Stimulated activated CD4-positive, alpha-beta T cell treated with anti-CD3 and anti-CD28 coated beads, TNF-alpha, amount 100 ng/mL, for 1 hour (primary cell): Measurements from ENCODE around the gene PYGO2.
"Not testable (repeated sequence)": the region's sequence is repeated elsewhere in the genome, so short reads cannot be mapped to it uniquely, and the experiment has no call there.

Source experiments
- DNase-seq, 3 donors: peaks; one replicate each; pipeline ENCODE4 v3.0.0-alpha.2; 2020; ENCODE audit warnings: low read depth in 3 of 3, low spot score in 1 of 3

The PYGO2 gene

DNA sequence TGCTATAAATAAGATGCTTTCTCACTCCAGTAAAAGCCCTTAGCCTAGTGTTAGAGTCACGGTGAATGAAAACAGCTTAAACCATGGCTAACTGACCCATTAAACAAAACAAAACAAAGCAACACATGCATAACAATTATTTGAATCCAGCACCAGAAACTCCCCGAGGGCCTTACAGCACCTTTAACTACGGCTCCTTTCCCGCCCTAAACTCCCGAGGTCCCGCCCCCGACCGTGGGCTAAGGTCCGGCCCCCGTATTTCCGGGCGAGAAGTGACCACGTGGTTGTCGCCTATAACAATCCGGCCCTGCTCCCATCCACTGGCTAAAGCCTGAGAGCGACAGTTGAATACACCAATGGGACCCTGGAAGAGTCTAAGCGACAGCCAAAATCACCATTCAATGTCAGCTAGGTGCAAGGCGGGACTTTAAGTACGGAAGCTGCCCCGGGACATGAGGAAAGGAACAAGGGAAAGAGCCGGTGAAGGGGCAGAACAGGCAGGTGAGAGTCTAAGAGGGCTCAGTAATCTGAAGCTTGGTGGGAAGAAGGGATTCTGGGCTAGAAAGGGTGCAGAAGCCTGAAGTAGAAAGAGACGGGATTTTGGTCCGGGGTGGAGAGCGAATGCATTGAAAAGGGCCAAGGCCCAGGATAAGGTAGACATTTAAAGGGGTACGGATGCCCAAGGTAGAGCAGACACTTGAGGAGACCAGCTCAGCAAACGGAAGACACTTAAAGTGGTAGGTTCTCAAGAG is 21.5 kb upstream of the PYGO2 start, which contains the start of gene FLAD1:
TSS of gene FLAD1 (plus strand) at position 448 of the 752 bp plus-strand sequence. CDS start 351 bp downstream, outside the sequence.
- DNase-seq: peak; percentile 84 to 92 (median 87)

DNA sequence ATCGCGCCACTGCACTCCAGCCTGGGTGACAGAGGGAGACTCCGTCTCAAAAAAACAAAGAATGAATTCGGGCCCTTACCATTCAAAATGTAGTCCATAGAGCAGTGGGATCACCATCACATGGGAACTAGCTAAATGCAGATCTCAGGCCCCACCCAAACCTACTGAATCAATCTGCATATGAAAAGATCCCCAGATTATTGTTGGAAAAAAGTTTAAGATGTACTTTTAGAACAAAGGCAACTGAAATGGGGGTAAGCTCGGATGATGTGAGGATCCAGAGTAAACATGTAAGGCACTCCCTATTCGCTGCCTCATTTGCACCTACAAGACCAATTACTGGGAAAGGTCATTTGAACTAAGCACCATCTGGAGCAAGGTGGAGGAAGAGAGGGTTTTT is 20.8 kb upstream of the PYGO2 start:
- no peak for DNase-seq

DNA sequence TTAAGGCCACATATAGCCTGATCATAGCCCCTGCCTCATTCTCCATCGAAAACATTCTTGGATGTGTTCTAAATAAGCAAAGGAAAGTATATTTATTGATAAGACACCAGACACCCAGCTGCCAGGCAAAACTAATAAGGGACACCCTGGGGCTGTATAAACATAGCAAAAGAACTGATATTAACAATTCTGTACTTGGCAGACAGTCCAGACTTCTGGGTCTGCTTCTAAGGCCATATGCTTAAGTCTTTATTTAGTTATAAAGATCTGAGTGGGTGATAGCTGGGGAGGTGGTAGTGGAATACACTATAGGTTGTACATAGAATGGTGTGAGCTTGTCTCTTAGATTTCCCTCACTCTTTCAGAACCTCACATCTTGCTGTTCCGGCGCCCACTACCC is 16.8 kb upstream of the PYGO2 start:
- no peak for DNase-seq

DNA sequence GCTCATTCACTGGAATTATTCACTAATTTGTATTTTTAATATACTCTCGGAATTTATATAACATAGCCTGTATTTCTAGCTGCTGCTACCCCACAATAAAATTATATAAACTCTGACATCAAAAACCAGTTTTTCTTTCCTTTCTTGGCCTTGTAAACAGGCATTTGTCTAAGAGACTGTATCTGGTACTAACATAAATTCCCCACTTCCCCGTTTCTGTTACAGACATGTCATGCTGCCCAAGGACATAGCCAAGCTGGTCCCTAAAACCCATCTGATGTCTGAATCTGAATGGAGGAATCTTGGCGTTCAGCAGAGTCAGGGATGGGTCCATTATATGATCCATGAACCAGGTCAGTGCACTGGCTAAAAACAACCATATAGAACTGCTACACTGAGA is 16.2 kb upstream of the PYGO2 start:
- not testable (repeated sequence) for DNase-seq

DNA sequence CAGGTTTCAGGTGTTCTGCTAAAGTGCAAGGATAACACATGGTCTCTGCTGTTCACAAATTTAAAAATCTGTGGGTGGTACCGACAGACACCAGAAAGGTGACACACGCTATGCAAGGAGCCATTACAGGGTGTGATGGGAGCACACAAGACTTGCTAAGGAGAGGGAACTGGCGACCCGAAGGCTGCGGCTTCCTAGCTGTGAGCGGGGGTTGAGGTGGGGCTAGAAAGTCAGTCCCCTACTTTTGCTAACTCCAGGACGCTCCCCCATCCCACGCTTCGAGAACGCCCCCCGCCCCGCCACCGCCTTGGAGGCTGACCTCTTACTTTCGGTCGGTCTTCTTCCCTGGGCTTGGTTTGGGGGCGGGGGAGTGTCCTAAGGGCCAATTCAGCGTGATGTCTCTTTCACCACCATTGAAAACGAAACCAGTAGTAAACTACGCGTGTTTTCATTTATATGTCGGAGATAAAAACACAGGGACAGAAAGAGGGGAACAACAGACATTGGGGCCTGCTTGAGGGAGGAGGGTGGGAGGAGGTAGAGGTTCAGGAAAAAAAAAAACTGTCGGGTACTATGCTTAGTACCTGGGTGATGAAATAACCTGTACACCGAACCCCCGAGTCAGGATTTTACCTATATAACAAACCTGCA is 14.0 kb upstream of the PYGO2 start:
- DNase-seq: peak in 1 of 3 donors; percentile 54

DNA sequence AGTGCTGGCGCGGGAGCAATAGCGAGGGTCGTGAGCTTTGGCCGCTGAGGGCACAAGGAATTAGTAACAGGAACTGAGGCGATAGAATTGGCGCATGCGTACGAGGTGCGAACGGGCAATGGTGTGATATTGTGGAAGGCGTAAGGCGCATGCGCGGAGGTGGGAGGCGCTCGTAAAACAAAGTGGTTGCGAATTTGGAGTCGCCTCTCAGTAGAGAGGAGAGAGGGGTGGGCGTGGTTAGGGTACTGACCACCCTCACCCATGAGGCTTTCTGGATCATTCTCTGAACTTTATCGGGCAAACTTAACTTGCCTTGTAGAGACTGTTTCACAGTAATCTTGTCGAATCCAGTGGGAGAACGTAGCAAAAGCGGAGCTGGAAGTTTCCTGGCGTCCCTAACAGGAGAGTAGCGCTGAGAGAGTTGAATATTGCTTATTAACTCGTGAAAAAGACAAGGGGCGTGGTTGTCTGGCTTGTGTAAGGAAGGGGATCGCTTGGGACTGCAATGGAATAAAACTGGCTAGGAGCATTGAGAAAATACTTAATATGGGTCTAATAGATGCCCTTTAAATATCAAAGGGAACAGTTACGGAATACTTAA is 13.3 kb upstream of the PYGO2 start:
- DNase-seq: peak; percentile 86 to 89 (median 87)

DNA sequence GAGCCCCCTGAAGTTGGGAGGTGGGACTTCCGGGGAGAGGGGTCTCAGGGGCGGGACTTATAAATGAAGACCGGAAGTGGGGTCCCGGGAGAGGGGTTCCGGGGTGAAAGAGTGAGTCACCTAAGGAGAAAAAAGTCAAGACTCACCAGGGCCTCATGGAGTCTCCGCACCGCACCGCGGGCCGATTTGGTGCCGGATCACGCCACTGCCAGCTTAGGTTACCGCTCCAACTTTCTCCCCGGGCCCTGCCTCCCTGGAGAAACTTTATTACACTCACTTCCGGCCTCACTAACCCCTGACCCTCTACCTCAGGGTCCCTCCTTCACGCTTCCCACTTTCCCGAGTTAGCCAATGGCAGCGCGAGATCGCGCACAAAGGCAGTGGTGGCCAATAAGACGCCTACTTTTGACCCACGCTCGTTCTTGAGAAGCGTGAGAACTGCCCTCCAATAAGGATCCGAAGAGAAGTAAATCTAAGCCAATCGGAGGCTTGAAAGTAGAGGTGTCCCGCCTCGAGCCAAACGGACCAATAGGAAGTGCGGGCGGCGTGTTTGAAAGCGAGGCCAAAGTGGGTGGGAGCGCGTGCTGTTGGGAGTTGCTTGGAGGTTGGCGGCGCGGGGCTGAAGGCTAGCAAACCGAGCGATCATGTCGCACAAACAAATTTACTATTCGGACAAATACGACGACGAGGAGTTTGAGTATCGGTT is 12.7 kb upstream of the PYGO2 start, which contains the start of gene CKS1B:
TSS of gene CKS1B (plus strand) at position 580 of the 706 bp plus-strand sequence. CDS start at position 645, 65 bp downstream.
- peak; percentile 86 to 93 (median 93) for DNase-seq

DNA sequence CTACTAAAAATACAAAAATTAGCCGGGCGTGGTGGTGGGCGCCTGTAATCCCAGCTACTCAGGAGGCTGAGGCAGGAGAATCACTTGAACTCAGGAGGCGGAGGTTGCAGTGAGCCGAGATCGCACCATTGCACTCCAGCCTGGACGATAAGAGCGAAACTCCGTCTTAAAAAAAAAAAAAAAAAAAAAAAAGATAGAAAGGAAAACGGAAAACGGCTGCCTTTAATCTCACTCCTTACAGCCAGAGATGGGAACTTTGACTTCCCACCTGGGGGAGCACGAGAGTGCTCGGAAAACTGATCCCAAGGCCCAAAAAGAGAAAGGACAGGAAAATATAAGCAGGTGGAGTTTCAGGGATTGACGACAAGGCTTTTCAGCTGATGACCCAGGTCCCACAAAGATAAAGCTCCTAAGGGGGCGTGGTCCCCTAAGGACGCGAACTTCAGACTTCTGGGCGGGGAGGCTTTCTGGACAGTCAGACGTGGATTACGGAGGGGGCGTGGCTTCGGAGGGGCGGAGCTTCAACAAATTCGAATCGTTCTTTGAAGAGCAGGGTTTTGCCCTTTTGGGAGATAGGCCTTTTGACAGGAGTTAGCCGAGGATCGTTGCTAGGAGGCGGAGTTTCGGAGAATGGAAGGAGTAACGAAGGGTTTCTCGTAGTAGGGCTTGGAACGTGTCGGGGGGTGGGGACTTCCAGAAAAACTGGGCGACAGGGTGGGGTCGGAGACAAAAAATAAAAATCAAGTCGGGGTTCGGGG is 11.9 kb upstream of the PYGO2 start:
- peak; percentile 67 to 87 (median 78) for DNase-seq

DNA sequence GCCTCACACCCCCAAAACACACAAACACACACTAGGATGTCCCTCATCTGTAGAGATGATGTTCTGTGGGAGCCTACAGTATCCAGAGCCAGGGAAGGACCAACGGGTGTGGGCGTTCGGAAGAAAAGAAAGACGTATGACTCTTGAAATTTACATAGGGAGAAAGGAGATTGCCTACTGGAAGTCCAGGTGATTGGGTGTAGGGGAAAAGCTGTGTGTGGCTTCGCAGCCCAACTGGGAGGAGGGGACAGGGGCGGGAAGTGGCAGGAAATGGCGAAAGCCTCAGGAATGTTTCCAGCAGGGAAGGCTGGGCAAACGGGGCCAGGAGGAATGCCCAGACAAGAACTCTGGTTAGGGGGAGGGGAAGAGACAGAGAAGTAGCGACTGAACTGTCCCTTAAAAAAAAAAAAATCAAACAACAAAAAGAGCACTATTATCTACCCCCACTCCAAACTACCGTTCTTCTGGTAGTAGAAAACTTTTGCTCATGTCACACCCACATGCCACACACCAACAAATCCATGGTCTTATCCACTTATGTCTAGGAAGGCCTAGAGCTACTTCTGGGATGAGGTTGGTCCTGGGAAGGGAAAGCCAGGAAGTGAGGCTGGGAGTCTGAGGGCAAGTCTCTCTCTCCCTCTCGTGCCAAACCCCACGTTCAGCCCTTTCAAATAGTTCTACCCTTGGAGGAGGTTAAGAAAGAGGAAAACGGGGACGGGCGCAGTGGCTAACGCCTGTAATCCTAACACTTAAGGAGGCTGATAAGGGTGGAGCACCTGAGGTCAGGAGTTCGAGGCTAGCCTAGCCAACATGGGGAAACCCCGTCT is 11.1 kb upstream of the PYGO2 start:
- no peak for DNase-seq

DNA sequence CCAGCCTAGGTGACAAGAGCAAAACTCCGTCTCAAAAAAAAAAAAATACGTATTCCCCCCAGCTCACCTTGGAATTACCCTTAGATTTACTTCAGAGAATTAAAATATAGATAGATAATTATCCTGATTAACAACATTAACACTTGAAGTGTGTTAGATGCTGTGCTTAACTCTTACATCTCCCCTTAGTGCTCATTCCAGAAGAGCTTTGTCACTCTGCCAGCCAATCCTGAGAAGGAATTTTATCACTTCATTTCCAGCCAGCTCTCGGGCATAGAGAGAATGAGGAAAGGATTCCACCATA is 10.6 kb upstream of the PYGO2 start:
- no peak for DNase-seq

DNA sequence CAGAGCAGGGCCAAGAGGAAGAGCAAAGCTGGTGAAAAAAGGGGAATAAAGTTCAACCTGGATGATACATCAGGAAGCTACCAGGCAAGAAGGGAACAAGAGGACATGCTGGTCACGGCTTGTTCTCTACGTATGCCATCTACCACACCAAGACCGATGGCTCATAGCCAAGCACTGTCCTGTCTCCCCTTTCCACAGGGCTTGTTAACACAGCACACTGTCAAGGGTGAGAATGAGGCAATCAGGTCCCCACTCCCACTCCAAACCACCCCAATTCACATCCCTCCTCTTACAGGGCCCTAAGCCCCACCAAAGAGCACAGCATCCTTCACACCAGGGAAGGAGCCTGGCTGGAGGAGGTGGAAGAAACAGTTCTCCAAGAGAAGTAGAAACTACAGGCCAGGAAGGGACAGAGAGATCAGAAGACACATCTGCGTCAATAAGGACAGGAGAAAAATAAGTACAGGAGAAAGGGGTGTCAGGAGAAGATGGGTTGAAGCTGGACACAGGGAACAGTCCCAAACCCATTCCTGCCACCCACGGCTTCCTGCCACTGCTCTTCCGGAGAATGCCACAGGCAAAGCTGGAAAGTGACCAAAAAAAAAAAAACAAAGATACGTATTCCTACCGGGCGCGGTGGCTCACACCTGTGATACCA is 9.9 kb upstream of the PYGO2 start:
- DNase-seq: no peak

DNA sequence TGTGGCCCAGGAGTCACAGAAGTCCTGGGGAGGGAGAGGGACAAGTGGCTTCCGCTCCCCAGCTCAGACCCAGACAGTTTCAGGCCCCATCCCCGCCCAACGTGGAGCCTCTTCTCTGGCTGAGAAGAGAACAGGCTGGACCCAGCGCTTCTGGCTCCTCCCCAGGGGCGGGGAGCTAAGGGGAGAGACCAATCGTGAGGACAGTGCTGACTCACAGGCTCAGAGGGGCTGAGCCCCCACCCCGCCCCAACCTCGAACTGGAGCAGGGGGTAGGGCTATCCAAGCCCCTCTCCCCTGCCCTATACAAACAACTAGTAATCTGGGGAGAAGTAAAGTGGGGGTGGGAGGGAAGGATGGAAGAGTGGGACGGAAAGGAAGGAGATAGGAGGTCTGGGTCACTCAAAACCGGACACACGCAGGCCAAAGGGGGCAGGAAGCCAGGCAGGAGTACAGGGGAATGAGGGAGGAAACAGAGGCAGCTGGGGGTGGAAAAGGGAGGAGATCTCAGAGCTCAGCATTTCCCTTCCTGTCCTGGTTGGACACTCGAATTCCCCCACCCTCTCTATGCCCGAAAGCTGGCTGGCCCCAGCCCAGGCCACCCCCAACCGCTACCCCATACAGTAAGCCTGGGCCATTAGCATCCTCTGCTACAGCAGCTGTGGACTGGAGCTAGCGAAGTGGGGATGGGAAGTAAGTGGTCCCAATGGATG is 9.2 kb upstream of the PYGO2 start, which contains the start of gene SHC1:
TSS of gene SHC1 (minus strand) at position 117 of the 710 bp plus-strand sequence. CDS start 221 bp downstream, outside the sequence.
- DNase-seq: peak in 1 of 3 donors; percentile 25

DNA sequence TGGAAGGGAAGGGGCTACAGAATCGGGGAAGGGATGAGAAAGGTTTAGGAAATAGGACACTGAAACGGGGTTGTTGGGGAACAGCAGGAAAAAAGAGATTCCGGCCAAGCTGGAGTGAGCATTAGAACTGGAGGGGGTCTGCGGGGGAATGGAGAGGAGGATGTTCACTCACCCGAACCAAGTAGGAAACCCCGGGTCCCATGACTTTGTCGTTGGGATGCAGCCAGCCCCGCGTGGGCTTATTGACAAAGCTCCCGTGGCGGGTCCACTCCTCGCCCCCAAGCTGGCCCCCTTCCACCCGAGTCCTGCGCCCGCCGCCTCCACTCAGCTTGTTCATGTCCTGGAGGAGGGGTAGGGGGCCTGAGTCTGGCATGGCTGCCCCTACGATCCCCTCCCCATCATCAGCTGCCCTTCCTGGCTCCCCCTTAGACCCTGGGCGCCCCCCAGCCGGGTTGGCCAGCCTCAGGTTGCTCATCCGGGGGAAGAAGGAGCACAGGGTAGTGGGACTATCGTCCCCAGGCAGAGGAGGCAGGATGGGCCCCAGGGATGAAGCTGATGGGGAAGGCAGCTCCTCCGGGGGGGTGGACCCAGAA is 8.4 kb upstream of the PYGO2 start:
- no peak for DNase-seq

DNA sequence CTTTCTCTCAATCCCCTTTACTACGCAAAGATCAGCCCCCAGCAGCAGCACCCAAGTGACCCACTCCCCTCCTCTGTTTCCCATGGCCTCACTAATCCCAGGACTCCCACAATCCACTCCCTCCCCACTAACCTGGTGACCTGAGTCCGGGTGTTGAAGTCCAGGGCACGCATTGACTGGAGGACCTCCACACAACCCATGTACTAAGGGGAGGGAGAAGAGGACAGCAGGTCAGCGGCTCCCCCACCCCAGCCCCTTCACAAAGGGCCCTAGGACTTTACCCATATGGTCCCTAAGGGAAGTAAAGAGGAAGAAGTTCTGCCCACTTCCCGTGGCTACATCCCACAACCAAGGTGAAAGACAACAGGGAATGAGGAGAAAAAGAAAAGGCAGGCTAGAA is 7.7 kb upstream of the PYGO2 start:
- DNase-seq: no peak

DNA sequence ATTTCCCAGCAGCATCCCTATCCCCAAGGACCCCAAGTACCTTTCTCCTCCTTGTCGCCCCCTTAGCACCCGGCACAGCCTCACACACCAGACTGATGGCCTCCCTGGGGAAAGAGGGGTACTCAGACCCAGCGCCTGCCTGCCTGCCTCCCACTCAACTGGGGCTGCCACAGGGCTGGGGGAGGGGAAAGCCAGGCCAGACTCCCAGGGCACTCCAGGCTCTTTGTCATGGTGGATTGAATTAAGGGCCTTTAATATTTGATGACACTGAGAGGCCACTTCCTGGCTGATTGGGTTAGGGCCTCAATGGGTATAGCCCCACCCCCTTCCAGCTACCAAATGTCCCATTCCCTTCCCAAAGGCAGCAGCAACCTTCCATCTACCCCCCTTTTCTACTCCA is 7.1 kb upstream of the PYGO2 start:
- DNase-seq: no peak

DNA sequence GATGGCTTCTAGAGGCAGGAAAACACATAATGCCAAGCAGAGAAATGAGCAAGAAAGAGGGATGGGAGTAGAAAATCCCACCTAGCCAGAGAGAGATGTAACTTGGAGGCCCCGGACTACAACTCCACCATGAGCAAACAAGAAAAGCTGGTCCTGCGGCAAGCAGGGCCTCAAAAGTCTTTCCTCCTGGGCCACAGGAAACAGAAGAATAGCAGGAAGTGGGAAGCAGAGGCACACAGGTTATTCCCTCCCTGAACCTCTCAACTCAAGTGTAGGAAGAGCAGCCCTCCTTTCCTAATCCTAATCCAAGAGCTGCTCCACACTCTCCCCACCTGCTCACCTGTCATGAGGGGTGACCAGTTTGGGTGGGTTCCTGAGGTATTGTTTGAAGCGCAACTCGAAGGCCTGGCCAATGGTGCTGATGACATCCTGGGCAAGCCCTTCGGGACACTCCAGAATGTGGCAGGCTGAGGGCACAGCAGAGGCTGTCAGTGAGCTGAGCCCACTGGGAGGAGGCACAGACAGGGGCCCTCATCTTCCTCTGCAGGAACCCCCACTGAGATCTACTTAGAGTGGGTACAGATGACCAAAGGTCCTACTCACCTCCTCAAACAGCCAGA is 5.9 kb upstream of the PYGO2 start:
- no peak for DNase-seq

DNA sequence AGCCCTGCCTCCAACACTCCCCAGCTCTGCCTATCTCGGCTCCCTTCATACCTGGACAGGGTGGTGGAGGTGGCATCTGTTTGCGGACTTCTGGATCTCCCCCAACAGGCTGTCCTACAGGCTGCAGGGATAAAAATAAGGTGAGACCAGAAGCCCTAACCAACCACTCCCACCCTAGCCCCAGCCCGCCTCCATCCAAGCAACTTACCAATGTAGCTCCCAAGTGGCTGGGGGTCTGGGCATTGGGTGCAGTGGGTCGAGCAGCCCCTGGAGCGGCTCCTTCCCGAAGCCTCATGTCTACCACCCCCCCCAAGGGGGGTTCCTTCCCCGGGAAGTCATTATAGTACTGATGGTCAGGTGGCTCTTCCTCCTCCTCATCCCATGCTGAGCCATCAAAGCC is 4.5 kb upstream of the PYGO2 start:
- no peak for DNase-seq

DNA sequence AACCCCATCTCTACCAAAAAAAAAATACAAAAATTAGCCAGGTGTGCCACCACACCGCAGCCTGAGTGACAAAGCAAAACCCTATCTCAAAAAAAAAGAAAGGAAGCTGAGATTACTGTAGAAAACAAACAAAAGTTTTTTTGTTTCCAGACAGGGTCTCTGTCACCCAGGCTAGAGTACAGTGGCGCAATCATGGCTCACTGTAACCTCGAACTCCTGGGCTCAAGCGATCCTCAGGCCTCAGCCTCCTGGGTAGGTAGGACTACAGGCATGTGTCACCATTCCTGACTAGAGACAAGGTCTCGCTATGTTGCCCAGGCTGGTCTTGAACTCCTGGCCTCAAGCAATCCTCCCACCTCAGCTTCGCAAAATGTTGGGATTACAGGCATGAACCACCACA is 2.8 kb upstream of the PYGO2 start:
- no peak for DNase-seq
